Activated T-helper 2 cell treated with anti-CD3 and anti-CD28 coated beads, Interferon-gamma antibody, Interleukin-2, Interleukin-4, amounts not matched to agents 10 μg/mL and 5 μg/mL and 100 μg/mL, durations not matched to agents 14 hours and 24 hours and 36 hours (primary cell): ENCODE results near the gene HIC2. TPM values are rescaled to one million over a fixed set of nuclear protein-coding genes. Genes with fewer than 3 reads are reported as not detected.

Experiments used
- total RNA-seq: library from RNA; stranded (reverse); gene quantifications from 2 replicates; pipeline ENCODE4 v1.2.3, GENCODE V29; 2022

HIC2 gene
- total RNA-seq, 1 donor from 2014 or later = 4.9 TPM

Other genes with a start within 250 kb of the HIC2 start
- not detected in 2 replicates for gene RIMBP3B, start 33.6 kb upstream of the HIC2 start, total RNA-seq
- gene TMEM191C, start 50.0 kb downstream of the HIC2 start, total RNA-seq = 0.52 and 0.69 TPM in 2 replicates
- gene RIMBP3C, start 134.1 kb downstream of the HIC2 start, total RNA-seq = 0.18 and 0.34 TPM in 2 replicates
- 63.5 and 65.5 TPM in 2 replicates for gene UBE2L3, start 150.3 kb downstream of the HIC2 start, total RNA-seq
- 44.3 and 49.6 TPM in 2 replicates for gene YDJC, start 212.7 kb downstream of the HIC2 start, total RNA-seq
- 0.59 and 0.78 TPM in 2 replicates for gene CCDC116, start 215.4 kb downstream of the HIC2 start, total RNA-seq
- 95.6 and 97.9 TPM in 2 replicates for gene SDF2L1, start 224.9 kb downstream of the HIC2 start, total RNA-seq
- gene PPIL2, start 248.6 kb downstream of the HIC2 start, total RNA-seq = 53.9 and 55.4 TPM in 2 replicates